HG02798 (cell line): ENCODE results near the gene PACSIN1.

Experiments used
- ATAC-seq: cut with Tn5 transposase; IDR thresholded peaks from one replicate; pipeline ENCODE4 v1.9.1; 2021; ENCODE audit warnings: mild to moderate bottlenecking; ENCODE audit not compliant: unreplicated experiment, poor library complexity

The PACSIN1 gene

DNA sequence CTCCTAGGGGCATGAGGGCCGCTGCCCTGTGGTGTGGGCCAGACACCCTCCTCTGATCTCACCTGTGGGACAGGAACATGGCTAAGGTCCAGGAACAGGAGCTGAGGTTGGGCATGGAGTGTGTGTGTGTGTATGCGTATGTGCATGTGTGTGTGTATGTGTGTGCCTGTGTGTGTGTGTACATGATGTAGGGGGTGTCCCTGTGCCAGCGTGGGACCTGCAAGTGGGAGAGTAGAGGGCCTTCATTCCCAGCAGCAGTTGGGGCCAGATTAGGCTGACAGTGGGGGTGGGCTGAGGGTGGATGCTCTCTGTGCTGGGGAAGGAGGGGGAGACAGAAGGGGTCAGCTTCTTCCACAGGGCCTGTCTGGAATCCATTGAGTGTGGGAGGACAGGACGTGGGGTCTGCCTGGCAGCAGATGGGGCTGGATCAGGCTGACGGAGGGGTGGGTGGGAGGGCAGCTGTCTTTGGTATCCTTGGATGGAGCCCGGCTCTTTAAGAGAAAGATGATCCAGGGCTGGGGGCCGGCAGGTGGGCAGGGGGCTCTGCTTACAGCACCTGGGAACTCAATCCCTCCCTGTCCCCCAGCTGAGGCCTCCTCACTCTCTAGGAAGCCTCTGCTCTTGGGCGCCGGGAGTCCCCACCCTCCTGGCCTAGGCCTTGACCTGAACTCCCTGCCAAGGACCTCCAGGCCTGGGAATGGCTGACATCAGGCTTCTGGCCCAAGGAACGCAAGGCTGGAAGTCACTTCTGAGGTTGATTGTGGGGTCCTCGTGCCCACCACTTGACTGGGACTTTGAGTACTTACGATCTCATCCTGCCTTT, 46.2 kb downstream of the PACSIN1 start:
- ATAC-seq: no peak

DNA sequence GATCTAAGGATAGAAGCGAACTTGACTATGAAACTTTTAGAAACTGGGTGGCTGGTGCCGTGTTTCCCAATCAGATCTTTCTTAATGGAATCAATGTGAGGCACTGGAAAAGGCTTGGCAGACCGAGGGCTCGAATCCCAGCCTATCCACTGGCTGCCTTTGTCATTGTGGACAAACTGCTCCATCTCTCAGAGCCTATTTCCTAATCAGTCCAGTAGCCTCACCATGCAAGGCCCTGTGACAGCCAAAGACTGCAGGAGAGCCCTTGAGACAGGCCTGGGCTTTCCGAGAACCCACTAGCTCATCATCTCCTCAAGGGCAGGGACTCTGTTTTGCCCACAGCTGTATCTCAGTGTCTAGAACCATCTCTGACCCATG, 46.9 kb downstream of the PACSIN1 start:
- no peak for ATAC-seq

DNA sequence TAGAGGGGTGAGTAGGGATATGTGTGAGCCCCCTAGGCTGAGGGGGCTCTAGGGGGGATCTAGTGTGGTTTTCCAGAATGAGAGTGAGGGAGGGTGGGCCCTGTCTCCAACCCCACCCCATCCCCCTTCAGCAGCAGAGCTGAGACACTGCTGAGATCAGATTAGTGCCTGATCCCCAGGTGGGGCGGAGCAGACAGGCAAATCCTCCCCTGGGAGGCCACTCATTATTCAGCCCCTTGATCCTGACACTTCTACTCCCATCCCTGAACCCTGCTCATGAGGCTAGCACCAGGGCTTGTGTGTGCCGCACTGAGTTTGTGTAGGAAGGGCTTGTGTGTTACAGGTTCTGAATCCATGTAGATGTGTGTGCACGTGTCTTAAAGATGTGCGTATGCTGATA, 47.8 kb downstream of the PACSIN1 start:
- no peak for ATAC-seq

DNA sequence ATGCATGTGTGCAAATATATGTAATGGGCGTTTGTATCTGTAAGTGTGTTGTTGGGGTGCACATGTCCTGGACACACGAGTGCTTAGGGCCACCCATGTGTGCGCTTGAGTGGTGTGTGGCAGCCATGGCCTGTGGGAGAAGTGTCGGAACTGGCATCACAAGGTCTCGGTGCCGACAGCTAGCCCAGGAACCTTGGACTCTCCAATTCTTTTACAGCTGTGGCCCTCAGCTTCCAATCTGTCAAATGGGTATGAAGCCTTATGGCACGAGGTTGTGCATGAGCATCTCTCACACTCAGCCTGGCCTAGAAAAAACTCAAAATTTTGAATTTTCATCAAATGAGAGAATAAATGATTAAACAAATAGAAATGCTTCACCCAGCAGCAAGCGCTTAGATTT, 48.2 kb downstream of the PACSIN1 start:
- ATAC-seq: no peak

DNA sequence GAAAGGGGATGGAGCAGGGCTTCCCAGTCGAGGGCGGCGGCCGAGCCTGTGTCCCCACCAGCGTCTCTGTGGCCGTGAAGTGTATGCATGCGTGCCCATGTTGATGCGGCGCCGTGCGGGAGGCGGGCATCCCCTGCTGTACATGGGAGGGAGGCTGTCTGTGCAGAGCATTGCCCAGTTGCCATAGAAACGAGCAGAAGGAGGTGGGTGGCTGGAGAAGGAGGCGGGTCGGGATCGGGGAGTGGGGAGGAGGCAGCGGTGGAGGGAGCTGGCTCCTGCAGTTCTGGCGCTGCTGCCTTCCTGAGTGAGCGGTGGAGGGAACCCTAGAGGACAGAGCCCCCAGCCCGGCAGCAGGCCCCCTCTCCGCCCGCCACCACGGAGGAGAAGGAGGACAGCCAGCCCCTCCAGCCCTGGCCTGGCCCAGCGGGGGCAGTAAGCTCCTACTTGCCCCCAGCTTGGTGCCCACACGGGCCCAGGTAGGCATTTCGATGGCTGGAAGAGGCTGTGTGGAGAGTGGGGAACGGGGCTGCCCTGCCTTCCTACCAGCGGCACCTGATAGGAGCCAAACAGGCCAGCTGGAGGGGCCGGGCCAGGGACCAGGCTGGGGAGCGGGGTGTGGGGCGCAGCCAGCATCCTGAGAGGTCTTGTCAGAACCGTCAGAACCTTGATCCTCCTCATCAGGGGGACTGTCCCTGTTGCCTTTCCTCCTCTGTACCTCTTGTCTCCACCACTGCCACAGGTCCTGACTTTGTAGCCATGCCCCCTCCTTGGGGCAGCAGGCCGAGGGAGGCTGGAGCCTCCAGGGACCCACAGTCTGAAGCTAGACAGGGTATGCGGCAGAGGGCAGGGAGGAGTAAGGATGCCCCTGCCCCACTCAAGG, 49.0 kb downstream of the PACSIN1 start:
- no peak for ATAC-seq

DNA sequence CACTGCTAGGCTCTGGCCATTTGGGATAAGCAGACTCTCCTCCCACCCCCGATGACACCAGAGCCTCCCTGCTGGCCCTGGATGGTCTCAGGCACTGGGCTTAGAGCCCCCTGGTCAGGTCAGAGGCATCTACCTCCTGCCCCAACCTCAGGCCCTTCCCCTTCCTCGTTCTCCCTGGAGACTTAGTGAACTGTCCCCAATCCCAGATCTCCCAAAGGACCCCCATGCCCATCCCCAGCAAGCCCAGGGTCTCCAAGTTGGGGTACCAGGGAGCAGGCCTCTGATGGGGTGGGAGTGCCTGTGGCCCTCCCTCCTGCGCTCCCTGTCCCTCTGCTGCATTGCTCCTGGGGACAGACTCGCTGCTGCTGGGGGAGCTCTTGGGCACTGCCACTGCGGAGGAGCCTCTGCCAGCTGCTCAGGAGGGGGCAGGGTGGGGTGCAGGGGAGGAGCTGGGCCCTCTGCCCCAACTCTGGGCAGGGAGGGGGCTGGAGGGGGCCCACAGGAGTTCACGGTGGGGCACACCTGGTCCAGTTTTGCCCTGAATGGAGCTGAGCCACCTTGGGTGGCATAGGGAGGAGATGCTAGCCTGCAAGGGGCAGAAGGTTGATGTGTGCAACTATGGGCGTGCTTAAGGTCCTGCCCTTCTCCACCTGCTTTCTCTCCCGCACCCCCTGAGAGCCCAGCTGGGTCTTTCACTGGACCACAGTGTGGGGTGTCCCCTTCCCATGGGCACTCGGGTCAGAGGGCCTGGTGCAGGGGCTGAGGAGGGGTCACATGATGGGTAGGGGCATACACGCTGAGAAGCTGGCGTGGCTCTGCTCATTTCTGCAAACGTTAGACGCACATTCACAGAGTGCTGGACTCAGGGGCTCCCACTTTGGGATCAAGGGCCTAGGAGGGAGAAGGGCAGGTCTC, 49.9 kb downstream of the PACSIN1 start:
- ATAC-seq: no peak

DNA sequence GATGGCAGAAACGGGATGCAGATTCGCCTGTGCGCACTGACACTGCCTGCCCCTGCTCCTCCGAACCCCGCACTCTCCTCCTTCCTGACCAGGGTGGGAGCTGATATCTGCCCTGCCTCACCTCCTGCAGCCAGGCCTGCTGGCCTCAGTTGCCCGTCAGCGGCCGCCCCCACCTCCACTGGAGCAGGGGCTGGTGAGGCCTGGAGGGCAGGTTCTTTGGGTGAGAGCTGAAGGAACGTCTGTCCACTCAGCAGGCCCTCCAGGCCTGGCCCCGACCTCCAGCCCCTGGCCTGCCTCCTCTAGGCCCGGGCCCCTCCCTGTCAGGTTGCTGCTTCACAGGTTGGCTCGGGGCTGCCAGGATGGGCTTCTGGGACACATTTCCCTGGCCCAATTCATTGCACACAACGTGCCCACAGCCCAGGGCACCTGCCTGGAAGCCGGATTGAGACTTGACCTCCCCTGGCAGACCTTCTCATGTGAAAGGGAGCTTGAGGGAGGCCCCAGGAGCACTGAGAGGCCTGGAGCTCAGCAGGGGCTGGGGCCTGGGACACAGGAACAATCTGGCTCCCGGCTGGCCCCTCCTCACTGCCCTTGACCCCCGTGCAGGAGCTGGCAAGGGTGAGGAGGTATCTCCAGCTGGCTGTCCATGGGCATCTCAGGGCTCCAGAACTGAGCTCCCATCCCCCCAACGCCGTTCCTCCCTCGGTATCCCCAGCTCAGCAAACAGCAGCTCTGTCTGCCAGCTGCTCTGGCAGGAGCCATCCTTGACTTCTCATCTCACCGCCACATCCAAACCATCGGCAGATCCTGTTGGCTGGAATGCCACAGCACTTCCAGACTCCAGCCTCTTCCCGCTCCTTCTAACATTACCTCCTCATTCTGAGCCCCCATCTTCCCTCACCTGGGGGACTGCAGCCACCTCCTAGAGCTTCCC, 50.8 kb downstream of the PACSIN1 start:
- ATAC-seq: no peak

DNA sequence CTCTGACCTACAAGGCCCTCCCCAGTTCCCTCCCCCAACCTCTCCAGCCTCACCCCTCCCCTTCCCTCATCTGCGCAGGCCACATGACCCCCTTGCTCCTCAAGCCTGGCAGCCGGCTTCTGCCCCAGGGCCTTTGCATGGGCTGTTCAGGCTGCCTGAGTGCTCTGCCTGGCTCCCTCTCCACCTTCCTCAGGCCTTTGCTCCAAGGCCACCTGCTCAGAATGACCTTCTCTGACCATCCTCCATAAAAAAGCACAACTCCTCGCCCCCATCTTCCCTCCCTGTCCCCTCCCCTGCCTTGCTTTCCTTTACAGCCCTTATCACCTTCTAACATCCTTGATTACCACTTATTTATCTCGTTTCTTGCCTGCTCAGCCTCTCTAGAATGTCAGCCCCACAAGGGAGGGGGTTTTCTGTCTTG, 51.6 kb downstream of the PACSIN1 start:
- no peak for ATAC-seq

DNA sequence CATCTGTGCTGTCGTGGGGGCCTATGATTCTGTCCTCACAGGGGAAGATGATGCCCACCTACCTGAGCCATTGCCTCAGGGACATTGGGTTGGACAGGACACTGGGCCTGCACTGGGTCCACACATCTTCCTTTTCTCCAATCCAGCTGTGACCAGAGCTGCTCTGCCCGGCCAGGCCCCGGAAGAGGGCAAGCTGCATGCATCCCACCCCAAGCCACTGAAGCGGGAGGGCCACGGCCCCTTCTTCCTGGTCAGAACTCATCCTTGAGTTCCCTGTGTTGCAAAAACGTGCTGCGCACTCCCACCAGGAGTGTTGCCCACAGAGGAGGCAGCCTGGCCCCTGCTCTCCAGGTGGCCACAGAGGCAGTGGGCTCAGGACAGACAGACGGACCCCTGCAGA, 52.1 kb downstream of the PACSIN1 start:
- ATAC-seq: no peak

DNA sequence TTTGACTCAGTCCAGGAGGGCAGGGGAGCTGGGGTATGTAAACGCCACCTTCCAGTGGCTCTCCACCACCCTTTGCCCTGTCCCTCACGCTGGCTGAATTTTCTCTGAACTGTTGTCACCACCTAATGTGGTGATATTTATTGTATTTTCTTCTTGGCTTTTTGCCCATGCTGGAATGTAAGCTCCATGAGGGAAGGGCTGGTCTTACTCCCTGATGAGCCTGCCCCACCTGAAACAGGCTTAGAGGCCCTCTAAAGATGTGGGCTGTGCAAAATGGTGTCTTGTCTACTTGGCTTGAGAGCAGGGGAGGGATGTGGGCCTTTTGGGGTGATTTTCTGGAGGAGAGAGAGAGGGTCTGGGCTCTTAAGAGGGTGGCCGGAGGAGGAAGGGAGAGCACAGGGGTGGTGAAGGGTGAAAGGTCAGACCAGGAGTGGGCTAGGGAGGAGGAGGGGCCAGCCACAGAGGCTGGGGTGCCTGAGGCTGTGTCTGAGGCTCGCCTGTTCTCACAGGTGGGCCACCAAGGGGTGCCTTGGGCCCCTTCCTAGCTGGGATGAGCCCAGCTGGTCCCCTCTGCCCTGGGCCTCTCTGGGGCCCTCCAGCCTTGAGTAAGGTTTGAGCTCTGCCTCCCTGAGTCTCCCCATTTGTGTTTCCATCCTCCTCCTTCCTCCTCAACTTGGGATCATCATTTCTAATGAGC, 52.9 kb downstream of the PACSIN1 start:
- ATAC-seq: no peak

DNA sequence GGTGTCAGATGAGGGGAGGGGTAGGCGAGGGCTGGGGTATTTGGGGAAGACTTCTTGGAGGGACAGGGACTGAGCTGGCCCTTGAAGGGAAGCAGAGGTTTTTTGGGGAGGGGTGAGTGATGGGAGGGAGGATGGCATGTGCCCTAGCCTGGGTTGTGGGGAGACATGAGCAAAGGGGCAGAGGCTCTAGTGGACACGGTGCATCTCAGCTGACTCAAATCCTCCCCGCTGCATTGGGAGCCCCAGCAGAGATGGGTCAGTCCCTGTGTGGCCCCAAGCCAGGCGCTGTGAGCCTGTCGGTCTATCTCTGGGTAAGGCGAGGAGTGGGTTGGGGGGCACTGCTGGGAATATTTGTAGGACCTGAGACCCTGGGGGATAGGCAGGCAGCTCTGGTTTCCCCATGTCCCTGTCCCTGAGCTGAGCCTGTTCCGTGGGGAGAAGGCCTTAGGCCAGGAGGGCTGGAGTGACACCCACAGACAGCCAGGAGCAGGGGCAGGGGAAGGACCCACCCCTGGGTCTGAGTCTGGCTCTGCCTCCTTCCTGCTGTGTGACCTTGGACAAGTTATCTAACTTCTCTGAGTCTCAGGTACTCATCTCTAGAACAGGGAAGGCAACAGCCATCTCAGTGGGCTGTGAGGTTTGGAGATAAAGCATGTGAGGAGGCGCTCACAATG, 54.2 kb downstream of the PACSIN1 start:
- ATAC-seq: no peak

DNA sequence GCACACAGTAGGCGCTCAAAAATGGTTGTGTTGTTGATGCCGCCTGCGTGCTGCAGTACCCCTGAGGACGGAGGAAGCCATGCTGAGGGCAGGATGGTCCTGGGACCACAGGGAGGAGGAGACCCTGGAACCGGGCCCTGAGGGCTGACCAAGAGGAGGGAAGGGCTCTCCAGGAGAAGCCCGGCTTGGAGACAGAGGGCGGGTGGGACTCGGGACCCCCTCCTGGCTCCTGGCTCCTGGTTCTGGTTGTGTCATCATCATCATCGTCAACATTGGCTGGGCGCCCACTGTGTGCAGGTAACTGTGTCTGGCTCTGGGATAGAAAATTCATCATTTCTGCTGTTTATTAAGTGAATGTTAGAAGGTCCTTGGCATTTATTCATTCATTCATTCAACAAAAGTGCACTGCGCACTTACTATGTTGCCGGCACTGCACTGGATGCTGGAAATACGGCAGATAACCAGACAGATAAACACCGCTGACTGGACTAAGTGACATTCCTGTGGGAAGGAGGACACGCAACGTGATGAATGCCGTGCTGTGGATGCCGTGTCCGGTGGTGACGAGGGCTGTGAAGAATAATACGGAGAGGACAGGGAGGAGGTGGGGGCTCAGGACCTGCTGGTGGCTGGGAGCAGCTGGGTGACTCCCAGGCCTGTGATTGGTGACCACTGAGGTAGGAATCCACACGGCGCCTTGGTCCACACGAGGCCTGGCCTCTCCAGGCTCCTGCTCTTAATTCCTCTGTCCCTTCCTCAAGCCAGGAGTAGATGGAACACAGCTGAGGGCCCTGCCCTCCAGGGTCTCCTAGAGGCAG, 55.0 kb downstream of the PACSIN1 start:
- no peak for ATAC-seq

DNA sequence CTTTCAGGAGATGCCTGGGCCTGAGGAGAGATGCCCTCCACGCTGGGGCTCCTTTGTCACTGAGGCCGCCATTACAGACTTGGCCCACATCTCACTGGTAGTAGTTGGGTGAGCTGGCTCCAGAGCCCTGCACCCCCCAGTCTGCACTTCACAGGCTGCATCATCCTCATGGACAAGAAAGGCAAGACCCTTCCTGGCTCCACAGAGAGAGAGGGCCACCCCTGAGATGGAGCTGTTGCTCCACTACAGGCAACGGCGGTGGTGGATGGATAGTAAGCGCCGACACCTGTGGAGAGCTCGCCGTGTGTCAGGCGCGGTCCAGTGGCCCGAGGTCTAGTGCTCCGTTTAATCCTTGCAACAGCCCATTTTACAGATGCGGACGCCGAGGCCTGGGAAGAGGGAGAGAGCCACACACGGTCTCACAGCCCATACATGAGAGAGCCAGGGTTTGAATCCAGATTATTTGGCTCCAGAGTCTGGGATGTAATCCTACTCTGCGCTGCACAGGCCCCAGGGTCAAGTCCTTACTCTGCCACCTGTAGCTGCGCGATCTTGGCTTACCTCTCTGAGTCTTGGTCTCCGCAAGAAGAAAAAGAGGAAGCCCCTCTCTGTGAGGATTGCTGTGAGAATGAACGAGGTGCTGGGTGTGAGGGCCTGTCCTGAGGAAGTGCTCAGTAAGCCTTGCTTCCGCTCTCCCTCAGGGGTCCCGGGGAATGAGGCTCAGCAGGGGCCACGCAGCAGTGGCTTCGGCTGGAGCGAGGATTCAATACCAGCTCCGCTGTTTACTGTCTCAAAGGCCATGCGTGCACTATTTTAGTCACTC, 55.8 kb downstream of the PACSIN1 start:
- no peak for ATAC-seq

DNA sequence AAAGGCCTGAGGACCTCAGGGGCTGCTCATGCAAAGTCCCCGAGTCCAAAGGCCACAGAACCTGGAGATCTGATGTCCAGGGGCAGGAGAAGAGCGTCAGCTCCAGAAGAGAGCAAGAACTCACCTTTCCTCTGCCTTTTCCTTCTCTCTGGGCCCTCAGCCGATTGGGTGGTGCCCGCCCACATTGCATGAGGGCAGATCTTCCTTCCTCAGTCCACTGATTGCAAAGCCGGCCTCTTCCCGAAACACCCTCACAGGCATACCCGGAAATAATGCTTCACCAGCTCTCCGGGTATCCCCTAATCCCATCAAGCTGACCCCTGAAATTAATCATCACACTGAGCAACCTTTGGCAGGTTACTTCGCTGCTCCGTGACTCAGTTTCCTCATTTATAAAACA, 56.9 kb downstream of the PACSIN1 start:
- ATAC-seq: no peak

DNA sequence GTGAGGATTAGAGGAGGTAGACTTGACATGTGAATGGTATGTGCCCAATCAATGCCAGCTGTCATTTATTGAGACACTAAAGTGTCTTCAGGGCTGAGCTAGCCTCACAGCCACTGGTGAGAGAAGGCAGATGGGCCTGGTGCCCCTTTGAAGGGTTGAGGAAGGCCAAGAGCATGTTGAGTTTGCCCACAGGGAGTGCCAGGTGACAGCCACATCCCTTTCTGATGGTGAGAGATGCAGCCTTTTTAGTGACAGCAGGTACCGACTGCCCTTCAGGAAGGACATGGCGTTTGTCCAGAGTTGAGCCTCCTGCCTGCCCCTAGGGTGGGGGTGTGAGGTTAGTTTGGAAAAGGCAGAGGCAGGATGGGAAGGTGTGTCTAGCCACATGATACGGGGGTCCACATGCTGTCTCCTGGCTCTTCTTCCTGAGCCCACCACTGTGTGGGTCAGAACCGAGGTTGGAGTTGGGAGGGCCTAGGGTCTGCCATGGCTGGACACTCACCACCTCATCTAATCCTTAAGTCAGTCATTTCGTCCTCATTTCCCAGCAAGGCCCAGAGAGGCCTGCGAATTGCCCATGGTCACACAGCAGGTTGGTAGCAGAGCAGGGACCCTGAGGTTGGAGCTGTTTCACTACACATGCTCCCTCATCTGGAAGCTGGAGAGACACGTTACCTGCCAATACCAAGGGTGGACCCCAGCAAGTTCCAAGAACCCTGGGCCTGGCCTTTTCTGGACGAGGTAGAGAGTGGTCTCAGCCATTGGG, 57.7 kb downstream of the PACSIN1 start:
- no peak for ATAC-seq

DNA sequence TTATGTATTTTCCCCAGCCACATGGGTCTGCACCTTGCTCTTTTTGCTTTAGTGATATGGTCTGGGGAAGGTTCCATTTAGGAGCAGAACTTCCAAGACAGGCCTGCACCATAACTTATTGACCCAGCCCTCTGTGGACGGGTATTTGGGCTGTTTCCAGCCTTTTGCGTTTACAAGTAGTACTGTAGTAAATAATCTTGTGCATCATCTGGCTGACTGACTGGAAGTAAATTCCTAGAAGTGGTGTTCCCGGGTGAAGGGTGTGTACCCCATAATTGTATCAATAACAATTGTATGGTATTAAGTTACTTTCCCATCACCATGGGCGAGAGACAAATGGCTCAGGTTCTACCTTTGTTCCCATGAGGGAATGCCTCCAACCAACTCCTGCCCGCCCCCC, 58.6 kb downstream of the PACSIN1 start:
- ATAC-seq: no peak
